DLD1 (cell line): Measurements from ENCODE around the gene KIF22.
"Not testable (repeated sequence)": the region's sequence is repeated elsewhere in the genome, so short reads cannot be mapped to it uniquely, and the experiment has no call there.

Source experiments
- in situ Hi-C: cut with HindIII; loops from 2 replicates; pipeline ENCODE4 v1.10.0; 2017; ENCODE audit warnings: low sequenced_read_pairs

The KIF22 gene

DNA sequence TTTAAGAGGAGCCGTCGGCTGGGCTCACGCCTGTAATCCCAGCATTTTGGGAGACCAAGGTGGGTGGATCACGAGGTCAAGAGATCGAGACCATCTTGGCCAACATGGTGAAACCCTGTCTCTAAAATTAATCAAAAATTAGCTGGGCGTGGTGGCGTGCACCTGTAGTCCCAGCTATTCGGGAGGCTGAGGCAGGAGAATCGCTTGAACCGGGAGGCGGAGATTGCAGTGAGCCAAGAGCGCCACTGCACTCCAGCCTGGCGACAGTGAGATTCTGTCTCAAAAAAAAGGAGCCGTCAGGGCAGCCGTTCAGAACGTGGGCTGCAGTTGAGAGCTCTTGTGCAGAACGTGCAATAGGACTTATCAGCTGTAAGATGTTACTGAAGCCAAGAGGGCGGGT lies 2.6 kb downstream of the KIF22 start:
- in situ Hi-C loops, result not testable (repeated sequence)

DNA sequence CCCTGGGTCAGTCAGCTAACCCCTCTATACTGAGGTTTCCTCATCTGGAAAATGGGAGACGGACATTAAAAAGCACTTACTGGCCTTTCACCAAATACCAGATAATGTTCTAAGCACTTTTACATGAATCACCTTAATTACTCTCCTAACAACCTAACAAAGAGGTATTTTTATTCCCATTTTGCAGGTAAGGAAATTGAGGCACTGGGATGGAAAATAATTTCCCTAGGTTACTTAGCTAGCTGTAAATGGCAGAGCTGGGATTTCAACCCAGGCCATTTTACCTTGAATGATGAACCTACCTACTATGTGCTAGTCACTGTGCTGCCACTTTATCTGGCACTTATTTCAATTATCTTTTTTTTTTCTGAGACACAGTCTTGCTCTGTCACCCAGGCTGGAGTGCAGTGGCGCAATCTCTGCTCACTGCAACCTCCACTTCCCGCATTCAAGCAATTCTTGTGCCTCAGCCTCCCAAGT lies 3.7 kb downstream of the KIF22 start:
- in situ Hi-C loops, result no loop called here

DNA sequence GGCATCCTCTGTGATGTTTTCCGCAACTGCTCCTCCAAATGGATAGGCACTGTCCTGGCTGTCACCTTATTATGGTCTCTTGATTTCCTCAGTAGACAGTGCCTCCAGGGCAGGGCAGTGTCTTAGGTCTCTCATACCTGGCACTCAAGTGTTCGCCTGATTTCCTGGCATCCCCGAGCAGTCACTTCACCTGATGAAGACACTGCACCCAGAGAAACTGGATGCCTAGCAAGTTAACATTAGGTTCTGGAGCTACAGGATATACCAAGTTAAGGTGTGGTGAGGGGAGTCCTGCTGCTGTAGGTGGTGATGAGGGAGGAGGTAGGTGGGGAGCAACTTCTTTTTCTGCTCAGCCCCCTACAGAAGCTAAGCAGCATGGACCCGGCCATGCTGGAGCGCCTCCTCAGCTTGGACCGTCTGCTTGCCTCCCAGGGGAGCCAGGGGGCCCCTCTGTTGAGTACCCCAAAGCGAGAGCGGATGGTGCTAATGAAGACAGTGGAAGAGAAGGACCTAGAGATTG lies 11.9 kb downstream of the KIF22 start:
- in situ Hi-C loops, result no loop called here

DNA sequence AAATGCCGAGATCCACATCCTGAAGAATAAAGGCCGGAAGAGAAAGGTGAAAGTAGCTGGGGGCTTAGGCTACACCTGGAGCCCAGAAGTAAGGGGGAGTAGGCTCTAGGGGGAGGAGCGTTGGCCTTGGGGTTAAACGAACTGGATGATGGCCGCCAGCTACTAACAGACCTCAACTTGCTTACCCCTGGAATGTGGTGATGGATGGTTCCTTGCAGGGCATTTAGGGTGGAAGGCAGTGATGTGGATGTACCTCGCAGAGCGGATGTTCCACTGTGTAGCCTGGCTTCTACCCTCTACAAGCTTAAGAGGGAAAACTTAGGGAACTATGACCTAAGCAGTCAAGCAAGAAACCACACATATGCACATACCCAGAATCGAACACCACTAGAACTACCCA lies 13.5 kb downstream of the KIF22 start:
- in situ Hi-C loops, result no loop called here

DNA sequence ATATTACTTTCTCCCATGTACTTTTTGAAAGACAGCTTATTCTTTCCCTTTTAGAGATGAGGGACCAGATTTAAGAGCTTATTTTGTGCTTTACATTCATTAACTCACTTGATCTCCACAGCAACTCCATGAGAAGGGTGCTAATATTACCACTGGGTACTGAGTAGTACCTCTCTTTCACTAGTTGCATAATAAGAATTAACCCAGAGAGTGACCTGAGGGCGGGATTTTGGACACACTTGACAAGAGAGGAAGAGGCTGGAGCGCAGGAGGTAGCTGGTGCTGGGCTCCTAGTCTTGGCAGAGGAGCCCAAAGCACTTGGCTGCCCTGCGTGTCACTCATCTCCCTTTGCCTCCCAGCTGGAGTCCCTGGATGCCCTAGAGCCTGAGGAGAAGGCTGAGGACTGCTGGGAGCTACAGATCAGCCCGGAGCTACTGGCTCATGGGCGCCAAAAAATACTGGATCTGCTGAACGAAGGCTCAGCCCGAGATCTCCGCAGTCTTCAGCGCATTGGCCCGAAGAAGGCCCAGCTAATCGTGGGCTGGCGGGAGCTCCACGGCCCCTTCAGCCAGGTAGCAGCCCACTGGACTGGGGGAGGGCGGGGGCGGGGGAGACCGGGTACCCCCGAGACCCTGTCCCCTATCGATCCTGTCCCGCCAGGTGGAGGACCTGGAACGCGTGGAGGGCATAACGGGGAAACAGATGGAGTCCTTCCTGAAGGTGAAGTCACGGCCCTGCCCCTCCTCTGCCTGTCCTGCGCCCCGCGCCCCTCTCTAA lies 14.1 kb downstream of the KIF22 start:
- in situ Hi-C loops, result no loop called here

DNA sequence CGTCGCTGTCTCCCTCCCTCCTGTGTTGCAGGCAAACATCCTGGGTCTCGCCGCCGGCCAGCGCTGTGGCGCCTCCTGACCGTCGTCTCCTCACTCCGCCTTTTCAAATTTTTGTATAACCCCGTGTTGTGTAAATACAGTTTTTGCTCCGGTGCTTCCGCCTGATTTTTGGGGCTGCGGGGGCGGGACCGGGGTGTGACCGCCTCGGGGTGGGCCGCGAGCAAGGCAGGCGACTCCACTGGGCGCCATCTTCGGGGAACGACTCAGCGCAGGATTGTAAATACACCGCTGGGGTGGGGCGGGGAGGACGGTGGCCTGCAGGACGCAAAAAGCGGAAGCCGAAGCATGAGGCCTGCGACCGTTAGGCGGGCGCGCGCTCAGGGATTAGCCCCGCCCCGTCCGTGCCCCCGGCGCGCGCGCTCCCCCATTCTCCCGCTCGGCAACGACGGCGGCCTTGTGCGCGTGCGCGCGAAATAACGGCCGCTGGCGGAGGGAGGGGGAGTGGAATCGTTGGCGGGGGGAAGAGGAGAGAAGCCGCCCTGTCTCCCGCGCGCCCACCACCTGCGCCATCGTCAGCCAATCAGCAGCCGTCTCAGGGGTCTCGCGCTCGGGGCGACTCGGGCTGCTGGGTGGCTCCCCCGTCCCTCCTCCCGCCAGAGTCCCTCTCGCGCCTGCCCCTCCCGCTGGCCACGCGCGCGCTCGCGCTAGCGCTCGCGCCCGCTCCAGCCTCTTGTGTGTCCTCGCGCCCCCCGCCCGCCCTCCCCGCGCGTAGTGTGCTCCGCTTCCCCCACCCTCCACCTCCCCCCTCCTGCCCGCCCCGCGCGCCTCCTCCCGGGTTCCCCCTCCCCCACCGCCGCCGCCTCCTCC lies 14.9 kb downstream of the KIF22 start:
- in situ Hi-C loops, result no loop called here

DNA sequence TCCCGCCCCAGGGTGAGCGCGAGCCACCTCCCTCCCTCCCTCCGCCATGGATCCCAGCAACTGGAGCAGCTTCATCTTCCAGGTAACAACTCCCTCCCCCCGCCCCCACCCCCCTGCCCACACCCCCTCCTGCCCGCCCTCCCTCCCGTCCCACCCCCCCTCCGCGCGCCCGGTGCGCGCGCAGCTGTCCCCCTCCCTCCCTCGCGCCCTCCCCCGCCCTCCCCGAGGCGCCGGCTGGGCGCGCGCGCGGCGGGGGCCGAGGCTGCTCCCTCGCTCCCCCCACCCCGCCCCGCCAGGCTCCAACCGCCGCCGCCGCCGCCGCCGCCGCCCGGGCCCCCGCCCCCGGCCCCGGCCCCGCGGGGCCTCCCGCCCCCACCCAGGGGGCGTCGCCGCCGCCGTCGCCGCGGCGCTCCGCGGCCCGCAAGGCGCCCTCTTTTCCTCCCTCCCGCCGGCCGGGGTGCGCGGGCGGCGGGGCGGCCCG lies 15.6 kb downstream of the KIF22 start, which contains the start of gene MAZ:
Gene MAZ, plus strand, starts transcription at position 431 of the 481 bp plus-strand sequence. CDS start 173 bp downstream, outside the sequence.
- in situ Hi-C loops, result no loop called here

DNA sequence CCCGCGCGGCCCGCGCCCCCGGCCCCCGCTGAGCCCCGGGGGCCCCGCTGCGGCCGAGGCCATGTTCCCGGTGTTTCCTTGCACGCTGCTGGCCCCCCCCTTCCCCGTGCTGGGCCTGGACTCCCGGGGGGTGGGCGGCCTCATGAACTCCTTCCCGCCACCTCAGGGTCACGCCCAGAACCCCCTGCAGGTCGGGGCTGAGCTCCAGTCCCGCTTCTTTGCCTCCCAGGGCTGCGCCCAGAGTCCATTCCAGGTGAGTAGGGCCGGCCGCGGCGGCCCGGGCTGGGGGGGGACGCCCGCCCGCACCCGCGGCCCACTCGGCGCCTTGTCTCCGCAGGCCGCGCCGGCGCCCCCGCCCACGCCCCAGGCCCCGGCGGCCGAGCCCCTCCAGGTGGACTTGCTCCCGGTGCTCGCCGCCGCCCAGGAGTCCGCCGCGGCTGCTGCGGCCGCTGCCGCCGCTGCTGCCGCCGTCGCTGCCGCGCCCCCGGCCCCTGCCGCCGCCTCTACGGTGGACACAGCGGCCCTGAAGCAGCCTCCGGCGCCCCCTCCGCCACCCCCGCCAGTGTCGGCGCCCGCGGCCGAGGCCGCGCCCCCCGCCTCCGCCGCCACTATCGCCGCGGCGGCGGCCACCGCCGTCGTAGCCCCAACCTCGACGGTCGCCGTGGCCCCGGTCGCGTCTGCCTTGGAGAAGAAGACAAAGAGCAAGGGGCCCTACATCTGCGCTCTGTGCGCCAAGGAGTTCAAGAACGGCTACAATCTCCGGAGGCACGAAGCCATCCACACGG lies 16.3 kb downstream of the KIF22 start:
- in situ Hi-C loops, result no loop called here

DNA sequence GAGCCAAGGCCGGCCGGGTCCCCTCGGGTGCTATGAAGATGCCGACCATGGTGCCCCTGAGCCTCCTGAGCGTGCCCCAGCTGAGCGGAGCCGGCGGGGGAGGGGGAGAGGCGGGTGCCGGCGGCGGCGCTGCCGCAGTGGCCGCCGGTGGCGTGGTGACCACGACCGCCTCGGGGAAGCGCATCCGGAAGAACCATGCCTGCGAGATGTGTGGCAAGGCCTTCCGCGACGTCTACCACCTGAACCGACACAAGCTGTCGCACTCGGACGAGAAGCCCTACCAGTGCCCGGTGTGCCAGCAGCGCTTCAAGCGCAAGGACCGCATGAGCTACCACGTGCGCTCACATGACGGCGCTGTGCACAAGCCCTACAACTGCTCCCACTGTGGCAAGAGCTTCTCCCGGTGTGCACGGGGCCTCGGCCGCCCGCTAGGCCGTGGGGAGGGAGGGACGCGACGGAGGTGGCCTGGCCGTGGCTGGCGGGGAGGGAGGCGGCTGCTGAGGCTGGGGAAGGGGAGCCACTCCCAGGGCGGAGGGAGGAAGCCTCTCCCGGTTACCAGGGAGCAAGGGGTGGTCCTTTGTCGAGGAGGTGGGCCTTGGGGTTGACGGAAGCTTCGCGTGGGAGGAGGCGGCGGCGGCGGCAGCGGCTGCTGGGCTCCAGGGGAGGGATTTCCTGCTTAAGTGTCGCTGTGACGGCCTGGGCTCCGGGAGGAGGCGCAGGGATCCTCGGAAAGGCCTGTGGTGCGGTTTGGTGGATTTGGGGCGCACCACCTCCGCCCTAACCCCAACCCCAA lies 17.1 kb downstream of the KIF22 start:
- in situ Hi-C loops, result no loop called here

DNA sequence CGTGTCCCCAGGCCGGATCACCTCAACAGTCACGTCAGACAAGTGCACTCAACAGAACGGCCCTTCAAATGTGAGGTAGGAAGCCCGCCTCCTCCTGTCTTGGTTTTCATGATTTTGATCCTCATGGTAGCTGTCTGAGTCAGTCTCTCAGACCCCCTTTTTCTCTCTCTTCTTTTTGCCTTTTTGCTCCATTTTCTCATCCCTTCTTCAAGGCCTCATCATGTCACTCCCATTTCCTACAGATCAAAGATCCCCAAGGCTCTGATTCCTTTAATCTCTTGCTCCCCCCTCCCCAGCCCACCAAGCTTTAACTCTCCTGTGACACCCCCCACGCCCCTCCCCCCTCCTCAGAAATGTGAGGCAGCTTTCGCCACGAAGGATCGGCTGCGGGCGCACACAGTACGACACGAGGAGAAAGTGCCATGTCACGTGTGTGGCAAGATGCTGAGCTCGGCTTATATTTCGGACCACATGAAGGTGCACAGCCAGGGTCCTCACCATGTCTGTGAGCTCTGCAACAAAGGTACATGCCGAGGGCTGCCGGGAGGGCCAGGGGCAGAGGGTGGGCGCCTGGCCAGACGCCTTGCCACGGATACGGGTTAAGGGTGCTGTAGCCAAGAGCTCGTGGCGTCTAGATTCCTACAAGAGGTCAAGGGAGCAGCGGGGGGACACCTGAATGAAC lies 17.8 kb downstream of the KIF22 start:
- in situ Hi-C loops, result no loop called here

DNA sequence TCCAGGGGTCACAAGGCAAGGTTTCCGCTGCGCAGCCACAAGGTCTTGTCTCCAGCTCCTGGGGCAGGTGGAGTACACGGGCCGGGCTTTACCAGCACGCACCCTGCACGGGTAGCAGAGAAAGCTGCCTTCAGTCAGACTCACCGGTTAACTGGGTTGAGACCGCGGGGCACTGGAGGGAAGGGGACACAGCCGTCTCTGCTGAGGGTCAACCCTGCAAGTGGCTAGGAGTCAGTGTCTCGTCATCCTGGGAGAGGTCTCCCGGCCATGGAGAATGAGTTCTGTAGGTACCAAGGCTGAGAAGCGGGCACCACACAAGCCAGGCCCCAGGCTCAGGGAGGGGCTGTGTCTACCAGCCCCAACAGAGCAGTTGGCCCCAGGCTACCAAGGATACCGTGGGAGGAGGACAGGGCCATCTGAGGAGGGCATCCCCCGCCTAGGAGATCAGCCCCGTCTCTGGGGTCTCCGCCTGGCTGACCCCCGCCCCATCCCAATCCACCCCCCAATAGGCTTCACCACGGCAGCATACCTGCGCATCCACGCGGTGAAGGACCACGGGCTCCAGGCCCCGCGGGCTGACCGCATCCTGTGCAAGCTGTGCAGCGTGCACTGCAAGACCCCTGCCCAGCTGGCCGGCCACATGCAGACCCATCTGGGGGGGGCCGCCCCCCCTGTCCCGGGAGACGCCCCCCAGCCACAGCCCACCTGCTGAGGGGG lies 18.6 kb downstream of the KIF22 start:
- in situ Hi-C loops, result no loop called here

DNA sequence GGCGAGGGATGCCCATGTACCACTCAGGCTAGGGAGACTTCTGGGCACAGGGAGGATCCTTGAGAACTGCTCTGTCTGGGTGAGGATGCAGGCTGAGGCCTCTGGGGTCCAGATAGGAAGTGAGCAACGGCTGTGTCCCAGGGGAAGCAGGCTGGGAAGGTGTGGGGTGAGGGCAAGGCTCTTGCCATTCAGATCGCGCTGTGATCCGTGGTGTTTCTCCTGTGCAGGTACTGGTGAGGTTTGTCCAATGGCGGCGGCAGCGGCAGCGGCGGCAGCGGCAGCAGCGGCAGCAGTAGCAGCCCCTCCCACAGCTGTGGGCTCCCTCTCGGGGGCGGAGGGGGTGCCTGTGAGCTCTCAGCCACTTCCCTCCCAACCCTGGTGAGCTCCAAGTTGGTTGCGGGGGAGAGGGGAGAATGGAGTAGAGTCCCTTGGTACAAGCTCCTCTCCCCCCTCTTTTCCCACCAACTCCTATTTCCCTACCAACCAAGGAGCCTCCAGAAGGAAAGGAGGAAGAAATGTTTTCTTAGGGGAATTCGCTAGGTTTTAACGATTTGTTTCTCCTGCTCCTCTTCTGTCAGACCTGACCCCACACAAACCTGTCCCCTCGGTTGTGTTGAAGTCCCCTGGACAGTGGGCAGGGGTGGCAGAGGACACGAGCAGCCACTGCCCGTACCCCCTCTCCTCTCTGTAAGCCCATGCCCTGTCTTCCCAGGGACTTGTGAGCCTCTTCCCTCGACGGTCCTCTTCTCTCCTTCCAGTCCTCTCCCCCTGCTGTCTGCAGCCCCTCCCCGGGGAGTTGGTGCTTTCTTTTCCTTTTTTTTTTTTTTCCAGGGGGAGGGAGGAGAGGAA lies 19.5 kb downstream of the KIF22 start:
- in situ Hi-C loops, result no loop called here

DNA sequence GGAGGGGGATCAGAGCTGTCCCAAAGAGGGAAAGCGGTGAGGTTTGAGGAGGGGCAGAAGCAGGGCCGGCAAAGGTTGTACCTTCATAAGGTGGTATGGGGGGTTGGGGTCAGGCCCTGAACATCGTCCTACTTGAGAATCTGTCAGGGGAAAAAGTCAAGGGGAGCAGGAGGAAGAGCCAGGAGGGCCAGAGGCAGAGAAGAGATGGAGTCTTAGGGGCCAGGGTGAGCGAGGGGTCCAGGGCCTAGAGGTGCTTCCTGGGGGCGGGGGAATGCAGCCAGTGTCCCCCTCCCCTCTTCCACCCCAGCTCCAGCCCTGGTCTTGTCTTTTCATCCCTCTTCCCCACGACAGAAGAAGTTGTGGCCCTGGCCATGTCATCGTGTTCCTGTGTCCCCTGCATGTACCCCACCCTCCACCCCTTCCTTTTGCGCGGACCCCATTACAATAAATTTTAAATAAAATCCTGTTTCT lies 20.2 kb downstream of the KIF22 start:
- in situ Hi-C loops, result no loop called here

DNA sequence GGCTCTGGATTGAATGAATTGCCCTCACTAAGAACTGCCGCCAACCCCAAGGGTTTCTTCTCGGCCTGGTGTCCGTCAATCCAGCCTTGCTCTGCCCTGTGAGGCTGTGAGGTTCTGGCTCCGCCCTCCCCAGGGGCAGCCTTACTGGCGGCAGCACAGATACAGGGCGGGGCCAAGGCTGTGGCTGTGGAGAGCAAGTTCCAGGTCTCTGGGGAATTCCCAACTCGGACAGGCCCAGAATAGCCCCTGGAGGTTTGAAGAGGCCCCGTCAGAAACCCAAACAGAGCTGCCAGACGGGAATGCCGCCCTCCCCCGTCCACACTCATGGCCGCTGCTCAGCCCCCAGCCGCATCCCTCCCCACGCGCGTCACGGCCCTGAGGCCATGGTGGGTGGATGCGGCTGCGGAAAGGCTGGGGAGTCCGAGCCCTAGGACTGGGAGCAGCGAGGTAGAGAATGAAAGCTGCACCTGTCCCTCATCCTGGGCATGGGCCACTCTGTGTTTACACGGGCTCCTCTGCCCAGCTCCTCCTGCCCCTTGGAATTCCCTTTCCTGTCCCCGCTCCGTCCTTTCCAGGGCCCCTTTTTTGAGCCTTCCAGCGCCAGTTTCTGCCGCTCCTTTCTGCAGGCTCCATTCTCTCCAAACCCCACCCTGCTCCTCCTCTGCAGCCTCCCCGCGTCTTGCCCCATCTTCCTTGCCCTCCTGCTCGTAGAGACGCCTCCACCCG lies 20.8 kb downstream of the KIF22 start:
- in situ Hi-C loops, result no loop called here

DNA sequence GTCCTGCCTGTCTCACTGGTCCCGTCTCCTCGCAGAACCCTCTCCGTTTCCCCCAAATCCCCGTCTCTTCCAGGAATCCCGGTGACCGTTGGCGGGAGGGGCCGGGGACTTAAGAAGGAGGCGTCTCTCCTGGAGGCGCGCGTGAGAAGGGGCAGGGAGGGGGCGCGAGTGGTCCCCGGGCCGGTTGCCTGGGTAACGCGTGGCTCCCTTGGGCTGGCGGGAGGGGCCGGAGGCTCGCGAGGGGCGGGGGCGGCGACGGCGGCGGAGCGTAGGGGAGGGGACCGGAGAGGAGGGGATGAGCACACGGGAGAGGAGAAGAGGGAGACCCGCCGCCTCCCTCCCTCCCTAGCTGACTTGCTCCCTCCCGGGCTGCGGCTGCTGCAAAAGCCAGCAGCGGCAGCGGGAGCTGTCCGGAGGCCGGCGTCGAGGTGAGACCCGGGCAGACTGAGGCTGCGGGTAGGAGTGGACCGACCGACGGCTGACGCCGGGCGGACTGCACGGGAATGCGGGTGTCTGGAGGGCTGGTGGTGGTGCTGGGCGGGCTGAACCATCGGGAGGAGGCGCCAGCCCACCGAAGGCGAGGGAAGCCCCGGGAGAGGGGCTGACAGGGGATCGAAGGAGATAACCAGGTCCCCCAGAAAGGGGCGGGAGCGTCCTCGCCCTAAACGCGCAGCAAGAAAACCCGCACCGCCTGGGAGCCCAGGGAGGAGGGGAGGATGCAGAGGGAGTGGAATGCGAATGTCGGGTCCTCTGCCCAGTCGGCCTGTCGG lies 21.5 kb downstream of the KIF22 start, which contains the start of gene PRRT2:
Gene PRRT2, plus strand, starts transcription at position 298 of the 770 bp plus-strand sequence. CDS start 862 bp downstream, outside the sequence.
- in situ Hi-C loops, result no loop called here
